Fibroblast of pulmonary artery (primary cell): ENCODE data around the gene HAP1.

Experiments used
- DNase-seq: peaks from one replicate; pipeline ENCODE4 v3.0.0-alpha.2; 2010; ENCODE audit warnings: low read depth
- H3K4me3 ChIP-seq: replicated peaks from 2 replicates; pipeline ENCODE4 v1.5.1; 2011; ENCODE audit warnings: low read depth, mild to moderate bottlenecking, control low read depth, low read length, moderate library complexity
- CTCF ChIP-seq: IDR thresholded peaks from 2 replicates; pipeline ENCODE4 v1.5.1; 2011; ENCODE audit warnings: mild to moderate bottlenecking, control low read depth, low read length, inconsistent platforms; ENCODE audit errors: missing control alignments

The HAP1 gene

GRCh38 chr17:41775394-41776226 is 41.2 kb upstream of the HAP1 start:
- no peak for TF ChIP-seq CTCF
- no peak overlapping the region for H3K4me3 ChIP-seq
- DNase-seq = no peak

- DNase-seq = no peak
- no peak for TF ChIP-seq CTCF
- no peak overlapping the region for H3K4me3 ChIP-seq
Measured at GRCh38 chr17:41773731-41774193, 39.3 kb upstream of the HAP1 start.

- no peak for TF ChIP-seq CTCF
- H3K4me3 ChIP-seq = no peak overlapping the region
- peak; percentile 90 for DNase-seq
Measured at GRCh38 chr17:41773190-41773588, 38.7 kb upstream of the HAP1 start.

- no peak overlapping the region for H3K4me3 ChIP-seq
- TF ChIP-seq CTCF = no peak
- DNase-seq = no peak
Measured at GRCh38 chr17:41772586-41773189, 38.2 kb upstream of the HAP1 start.

GRCh38 chr17:41772218-41772585 is 37.8 kb upstream of the HAP1 start:
- no peak for TF ChIP-seq CTCF
- no peak overlapping the region for H3K4me3 ChIP-seq
- DNase-seq = no peak

GRCh38 chr17:41771389-41772206 is 37.2 kb upstream of the HAP1 start:
- H3K4me3 ChIP-seq = no peak overlapping the region
- no peak for TF ChIP-seq CTCF
- no peak for DNase-seq
